ENCODE measurements around the gene SNRNP25.
"Not testable (repeated sequence)": the region's sequence is repeated elsewhere in the genome, so short reads cannot be mapped to it uniquely, and the experiment has no call there.

SNRNP25 gene

DNA sequence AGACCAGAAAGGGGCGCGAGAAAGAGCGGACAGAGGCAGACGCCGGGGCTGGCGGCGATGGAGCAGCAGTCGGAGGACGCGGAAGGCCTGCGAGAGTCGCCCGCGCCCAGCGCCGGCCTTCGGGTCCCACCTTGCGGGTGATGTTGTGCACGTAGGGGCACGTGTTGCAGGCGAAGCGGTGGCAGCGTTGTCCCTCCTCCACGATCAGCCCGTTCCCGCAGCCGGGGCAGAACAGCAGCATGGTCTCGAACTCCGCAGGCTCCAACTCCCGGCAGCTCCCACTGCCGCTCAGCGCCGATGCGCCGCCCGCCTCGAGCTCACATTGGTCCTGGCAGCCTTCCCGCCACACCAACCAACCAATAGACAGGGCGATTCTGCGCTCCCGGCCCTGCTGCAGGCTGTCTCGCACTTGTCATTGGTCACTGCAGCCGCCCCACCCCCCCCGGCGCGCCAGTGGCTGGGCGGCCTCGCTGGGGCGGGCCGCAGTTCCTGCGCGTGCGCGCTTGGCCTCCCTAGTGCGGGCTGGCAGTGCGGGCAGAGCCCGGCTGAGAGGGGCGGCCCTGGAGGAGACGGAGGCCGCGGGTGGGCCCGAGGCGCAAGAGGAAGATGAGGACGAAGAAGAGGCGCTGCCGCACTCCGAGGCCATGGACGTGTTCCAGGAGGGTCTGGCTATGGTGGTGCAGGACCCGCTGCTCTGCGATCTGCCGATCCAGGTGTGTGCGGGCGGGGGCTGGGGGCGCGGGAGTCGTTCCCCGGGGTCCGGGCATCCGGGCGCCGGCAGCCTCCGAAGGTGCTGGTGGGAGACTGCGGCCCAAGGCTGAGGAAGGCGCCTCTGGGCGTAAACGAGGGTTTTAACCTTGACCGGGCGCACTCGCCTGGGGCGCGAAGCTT is at the start of gene SNRNP25, which contains the start of gene POLR3K:
SNRNP25 (plus strand) TSS at position 483 of the 891 bp plus-strand sequence; CDS start at position 672, 189 bp downstream.
POLR3K (minus strand) TSS at position 263 of the 891 bp plus-strand sequence; CDS start at position 241, 22 bp downstream.
- DNase-seq (ENCODE audit: low read depth) = peak; percentile 91

GRCh38 chr16:9903-10665 is 43.5 kb upstream of the SNRNP25 start:
- no peak for DNase-seq (ENCODE audit: low read depth)

- DNase-seq (ENCODE audit: low read depth) = not testable (repeated sequence)
These were observed 42.9 kb upstream of the SNRNP25 start for GRCh38 chr16:10772-11171.

GRCh38 chr16:17062-17765 is 36.4 kb upstream of the SNRNP25 start:
- DNase-seq (ENCODE audit: low read depth) = not testable (repeated sequence)

DNA sequence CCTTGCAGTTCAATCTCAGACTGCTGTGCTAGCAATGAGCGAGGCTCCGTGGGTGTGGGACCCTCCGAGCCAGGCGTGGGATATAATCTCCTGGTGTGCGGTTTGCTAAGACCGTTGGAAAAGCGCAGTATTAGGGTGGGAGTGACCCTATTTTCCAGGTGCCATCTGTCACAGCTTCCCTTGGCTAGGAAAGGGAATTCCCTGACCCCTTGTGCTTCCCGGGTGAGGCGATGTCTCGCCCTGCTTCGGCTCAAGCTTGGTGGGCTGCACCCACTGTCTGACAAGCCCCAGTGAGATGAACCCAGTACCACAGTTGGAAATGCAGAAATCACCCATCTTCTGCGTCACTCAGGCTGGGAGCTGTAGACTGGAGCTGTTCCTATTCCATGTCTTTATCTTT is 32.7 kb upstream of the SNRNP25 start:
- not testable (repeated sequence) for DNase-seq (ENCODE audit: low read depth)

GRCh38 chr16:24151-24550 is 29.5 kb upstream of the SNRNP25 start:
- DNase-seq (ENCODE audit: low read depth) = not testable (repeated sequence)

DNA sequence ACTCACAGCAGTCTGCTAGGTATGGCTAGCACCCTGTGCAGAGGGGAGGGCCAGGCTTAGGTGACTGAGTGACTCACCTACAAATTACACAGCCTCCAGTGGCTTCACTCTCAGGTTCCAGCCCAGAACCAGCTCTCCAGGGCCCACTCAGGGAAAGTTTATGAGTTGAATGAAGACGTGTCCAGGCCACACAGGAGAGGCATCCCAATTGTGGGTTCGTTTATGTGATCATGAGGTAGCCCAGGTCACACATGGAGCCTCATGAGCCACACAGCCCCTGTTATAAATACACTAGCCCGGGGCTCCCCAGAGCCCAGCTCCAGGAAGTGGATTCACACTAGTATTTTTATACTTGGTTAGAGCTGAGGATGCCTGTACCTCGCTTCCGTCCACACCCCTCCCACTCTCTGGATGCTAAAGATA is 27.7 kb upstream of the SNRNP25 start:
- not testable (repeated sequence) for DNase-seq (ENCODE audit: low read depth)

DNA sequence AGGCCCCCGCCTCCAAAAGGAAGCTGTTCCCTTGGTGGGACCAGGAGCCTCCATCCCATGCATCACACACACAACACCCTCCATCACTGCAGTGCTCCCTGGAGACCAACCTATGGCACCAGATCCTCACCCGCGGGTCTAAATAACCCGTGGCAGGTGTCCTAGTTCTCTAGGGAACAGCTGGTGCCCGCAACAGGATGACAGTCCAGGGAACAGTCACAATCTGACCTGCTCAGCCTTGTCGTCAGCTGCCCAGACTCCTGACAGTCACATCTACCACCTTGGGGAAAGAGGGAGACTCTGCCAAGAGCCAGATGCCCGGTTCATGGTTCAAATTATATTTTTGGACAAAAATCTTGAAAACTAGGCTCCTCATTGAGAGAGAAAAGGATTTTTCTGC is 23.0 kb upstream of the SNRNP25 start:
- not testable (repeated sequence) for DNase-seq (ENCODE audit: low read depth)

DNA sequence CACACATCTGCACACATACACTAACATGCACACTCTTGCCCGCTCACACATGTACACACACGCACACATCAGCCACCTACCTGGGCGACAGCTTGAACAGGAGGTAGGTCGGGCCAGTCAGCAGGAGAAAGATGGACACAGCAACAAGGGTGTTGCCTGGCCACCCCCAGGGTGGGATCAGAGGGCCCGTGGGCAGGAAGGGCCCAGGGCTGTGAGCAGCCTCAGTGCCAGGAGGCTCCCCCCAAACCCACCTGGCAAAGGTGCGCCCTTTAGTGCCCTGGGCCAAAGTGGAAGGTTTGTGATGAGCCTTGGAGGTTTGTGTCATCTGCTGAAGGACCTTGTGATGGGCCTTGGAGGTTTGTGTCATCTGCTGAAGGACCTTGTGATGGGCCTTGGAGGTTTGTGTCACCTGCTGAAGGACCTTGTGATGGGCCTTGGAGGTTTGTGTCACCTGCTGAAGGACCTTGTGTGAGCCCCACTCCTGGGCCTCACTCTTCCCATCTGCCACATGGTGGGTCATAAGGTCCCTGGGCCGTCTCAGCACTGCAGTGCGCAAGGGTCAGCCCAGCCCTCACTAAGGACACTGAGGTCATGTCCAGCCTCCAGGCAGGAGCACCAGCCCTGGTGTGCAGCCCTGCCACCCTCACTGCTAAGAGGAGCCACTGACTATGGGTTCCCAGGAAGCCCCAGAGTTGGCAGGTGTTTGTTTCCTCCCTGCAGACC is 20.3 kb upstream of the SNRNP25 start:
- not testable (repeated sequence) for DNase-seq (ENCODE audit: low read depth)

- DNase-seq (ENCODE audit: low read depth) = no peak
These were observed 19.6 kb upstream of the SNRNP25 start for GRCh38 chr16:33877-34647.

DNA sequence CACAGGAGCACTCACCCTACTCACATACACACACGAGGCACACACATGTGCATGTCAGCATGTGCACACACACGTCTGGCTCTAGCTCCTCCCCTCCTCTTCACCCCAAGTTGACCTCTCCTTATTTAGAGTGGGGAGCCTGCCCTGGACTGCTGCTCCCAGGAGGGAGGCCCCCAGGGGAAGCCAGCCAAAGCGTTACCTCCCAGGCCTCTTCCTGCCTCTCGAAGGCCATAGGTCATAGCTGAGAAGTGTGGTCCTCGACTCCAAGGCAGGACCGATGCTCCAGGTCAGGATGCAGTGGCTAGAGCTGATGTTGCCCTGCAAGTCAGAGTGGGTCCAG is 19.0 kb upstream of the SNRNP25 start:
- DNase-seq (ENCODE audit: low read depth) = no peak

GRCh38 chr16:35011-35677 is 18.5 kb upstream of the SNRNP25 start:
- peak; percentile 32 for DNase-seq (ENCODE audit: low read depth)

GRCh38 chr16:35678-36305 is 17.8 kb upstream of the SNRNP25 start:
- no peak for DNase-seq (ENCODE audit: low read depth)

GRCh38 chr16:36336-36984 is 17.2 kb upstream of the SNRNP25 start:
- DNase-seq (ENCODE audit: low read depth) = no peak

DNA sequence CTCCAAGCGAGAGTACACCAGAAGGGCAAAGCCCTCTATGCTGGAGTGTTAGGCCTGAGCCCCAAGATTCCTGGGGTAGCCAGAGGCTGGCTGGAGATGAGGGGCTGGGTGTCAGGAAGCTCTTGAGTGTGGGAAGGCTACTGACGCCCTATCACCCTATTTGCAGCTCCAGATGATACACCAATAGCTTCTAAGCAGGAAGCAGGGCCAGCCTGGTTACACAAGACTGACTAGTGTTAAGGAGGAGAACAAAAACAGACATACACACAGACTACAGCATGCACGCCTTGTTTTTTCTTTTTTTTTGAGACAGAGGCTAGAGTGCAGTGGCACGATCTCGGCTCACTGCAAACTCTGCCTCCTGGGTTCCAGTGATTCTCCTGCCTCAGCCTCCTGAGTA is 16.1 kb upstream of the SNRNP25 start:
- no peak for DNase-seq (ENCODE audit: low read depth)

GRCh38 chr16:38206-38605 is 15.4 kb upstream of the SNRNP25 start:
- DNase-seq (ENCODE audit: low read depth) = not testable (repeated sequence)

DNA sequence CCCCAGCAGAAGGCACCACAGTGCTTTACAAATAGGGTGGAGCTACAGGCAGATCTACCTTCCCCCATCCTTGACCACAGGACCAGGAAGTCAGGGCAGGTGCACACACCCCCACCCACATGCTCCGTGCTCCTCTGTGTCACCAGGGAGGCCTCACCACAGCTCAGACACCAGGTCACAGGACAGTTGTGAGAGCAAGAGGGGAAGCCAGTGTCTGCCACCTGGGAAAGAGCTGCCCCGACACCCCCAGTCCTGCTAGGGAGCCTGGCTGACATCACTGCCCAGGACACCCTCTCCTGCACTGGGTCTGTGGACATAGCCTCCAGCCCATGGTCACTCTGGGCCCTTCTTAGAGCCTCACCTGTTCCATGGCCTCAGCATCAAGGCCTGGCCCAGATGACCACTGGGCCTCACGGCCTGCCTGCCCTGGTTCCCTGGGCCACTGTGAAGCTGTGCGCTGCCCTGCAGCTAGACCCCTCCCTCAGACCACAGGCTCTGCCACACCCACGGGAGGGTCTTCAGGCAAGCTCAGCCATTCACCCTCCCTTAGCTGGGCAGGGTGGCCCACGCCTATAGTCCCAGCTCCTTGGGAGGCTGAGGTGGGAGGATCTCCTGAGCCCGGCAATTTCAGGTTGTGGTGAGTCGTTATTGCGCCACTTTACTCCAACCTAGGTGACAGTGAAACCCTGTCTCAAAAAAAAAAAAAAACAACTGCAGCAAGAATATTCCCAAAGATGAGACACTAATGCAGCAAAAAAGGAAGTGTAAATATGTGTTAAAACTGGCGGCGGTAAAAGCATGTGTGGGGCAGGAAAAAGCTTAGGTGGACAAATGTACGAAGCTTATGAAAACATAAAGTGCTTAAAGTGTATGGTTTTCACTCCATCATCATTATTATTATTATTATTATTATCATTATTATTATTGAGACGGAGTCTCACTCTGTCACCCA is 14.4 kb upstream of the SNRNP25 start:
- DNase-seq (ENCODE audit: low read depth) = no peak

- no peak for DNase-seq (ENCODE audit: low read depth)
These were observed 12.1 kb upstream of the SNRNP25 start for GRCh38 chr16:41439-42068.
